AG09319 (cell line): ENCODE measurements around the gene ANLN.
"Not testable (repeated sequence)": the region's sequence is repeated elsewhere in the genome, so short reads cannot be mapped to it uniquely, and the experiment has no call there.

Experiments
- DNase-seq: peaks from one replicate; pipeline ENCODE4 v3.0.0-alpha.2; 2010; ENCODE audit warnings: low read depth; ENCODE audit errors: extremely low read depth
- TF ChIP-seq, protein P1 (sequence below): IDR thresholded peaks from 2 replicates; pipeline ENCODE4 v1.5.1; 2011; ENCODE audit warnings: low read depth, mild to moderate bottlenecking, inconsistent platforms, low read length, moderate library complexity

ANLN gene

DNA sequence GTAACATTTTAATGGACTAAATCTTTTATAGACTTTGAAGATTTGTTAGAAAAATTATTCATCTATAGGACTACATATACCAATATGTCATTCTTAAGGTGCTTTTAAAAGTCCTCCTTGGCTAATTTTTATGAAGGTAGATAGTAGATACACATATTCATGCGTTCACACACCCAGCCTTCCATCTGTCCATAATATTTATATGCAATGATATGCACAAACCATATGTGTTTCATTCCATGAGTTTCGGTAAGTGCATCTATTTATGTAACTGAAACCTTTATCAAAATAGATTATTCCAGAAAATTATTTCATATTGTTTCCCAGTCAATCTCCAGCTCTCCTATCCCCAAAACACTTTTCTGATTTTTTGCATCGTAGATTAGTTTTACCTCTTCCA, 101.7 kb downstream of the ANLN start:
- DNase-seq, result no peak
- TF ChIP-seq, protein P1, sequence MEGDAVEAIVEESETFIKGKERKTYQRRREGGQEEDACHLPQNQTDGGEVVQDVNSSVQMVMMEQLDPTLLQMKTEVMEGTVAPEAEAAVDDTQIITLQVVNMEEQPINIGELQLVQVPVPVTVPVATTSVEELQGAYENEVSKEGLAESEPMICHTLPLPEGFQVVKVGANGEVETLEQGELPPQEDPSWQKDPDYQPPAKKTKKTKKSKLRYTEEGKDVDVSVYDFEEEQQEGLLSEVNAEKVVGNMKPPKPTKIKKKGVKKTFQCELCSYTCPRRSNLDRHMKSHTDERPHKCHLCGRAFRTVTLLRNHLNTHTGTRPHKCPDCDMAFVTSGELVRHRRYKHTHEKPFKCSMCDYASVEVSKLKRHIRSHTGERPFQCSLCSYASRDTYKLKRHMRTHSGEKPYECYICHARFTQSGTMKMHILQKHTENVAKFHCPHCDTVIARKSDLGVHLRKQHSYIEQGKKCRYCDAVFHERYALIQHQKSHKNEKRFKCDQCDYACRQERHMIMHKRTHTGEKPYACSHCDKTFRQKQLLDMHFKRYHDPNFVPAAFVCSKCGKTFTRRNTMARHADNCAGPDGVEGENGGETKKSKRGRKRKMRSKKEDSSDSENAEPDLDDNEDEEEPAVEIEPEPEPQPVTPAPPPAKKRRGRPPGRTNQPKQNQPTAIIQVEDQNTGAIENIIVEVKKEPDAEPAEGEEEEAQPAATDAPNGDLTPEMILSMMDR, result no peak

DNA sequence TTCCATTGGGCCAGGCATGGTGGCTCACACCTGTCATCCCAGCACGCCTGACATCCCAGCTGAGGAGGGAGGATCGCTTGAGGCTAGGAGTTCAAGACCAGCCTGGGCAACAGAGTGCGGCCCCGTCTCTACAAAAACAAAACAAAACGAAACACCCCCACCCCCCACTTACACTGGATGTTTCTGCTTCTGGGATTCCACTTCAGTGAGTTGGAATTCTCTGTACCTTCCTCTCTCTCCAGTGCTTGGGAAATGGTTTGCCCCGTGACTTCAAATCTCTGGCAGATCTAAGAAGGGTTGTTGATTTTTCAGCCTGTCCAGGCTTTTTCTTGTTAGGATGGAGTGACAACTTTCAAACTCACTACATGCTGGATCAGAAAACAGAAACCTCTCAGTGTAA, 106.9 kb downstream of the ANLN start:
- TF ChIP-seq, protein P1, result no peak

DNA sequence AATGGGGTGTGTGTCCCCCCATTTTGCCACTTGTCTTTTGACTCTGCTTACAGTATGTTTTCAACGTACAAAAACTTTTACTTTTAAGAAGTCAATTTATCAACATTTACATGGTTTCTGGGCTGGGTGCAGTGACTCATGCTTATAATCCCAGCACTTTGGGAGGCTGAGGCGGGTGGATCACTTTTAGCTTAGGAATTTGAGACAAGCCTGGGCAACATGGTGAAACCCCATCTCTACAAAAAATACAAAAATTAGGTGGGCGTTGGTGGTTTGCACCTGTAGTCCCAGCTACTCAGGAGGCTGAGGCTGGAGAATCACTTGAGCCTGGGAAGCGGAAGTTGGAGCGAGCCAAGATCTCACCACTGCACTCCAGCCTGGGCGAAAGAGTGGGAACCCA, 107.5 kb downstream of the ANLN start:
- not testable (repeated sequence) for DNase-seq

More for the DNA sequence above, 106.9 kb downstream of the ANLN start:
- DNase-seq, result no peak

DNA sequence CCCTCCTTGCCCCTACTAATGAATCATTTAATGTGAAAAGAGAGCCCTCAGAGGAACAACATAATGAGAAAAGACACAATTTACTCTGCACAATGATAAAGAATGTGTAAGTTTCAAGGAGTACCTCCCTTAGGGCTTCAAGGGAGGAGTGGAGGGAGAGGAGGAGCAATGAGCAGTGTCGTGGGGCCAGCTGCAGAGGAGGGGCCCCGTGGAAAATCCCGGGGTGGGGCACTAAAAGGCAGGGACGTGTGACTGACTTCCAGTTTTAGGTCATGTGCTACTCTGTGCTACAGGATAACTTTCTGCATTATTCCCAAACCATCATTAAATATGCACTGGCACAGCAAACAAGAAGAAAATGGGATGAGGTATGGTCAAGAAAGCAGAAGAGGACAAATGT, 108.1 kb downstream of the ANLN start:
- DNase-seq, result no peak
- TF ChIP-seq, protein P1, result no peak
